HepG2 (cell line): ENCODE results near the gene MTA2. TPM values are rescaled to one million over a fixed set of nuclear protein-coding genes. Genes with fewer than 3 reads are reported as not detected.

Source experiments
- ARID2 ChIP-seq: sonication (generic); formaldehyde crosslinking; IDR thresholded peaks from 2 replicates; pipeline ENCODE4 v1.8.1; 2022; ENCODE audit warnings: mild to moderate bottlenecking, missing genetic modification reagents, borderline replicate concordance
- ESRRA ChIP-seq: sonication (generic); formaldehyde crosslinking; IDR thresholded peaks from 2 replicates; pipeline ENCODE4 v1.5.1; 2020; ENCODE audit warnings: mild to moderate bottlenecking, low read depth, missing genetic modification reagents
- HES4 ChIP-seq: sonication (generic); formaldehyde crosslinking; IDR thresholded peaks from 2 replicates; pipeline ENCODE4 v1.9.0; 2021; ENCODE audit warnings: mild to moderate bottlenecking, missing genetic modification reagents, borderline replicate concordance
- IRF1 ChIP-seq: sonication (generic); formaldehyde crosslinking; IDR thresholded peaks from 2 replicates; pipeline ENCODE4 v1.4.0; 2020; ENCODE audit warnings: low read depth, mild to moderate bottlenecking, missing genetic modification reagents
- KLF6 ChIP-seq: IDR thresholded peaks from 2 replicates; pipeline ENCODE4 v1.8.0; 2016; ENCODE audit warnings: missing biosample characterization, missing genetic modification reagents
- LCORL ChIP-seq, 2 experiments: fragments of 450-650 bp in 1 of 2; sonication (generic) in 1 of 2; formaldehyde crosslinking in 1 of 2; IDR thresholded peaks; 2 replicates each; pipeline versions ENCODE4 v1.5.0 to v1.6.1; 2017 to 2020; ENCODE audit warnings: antibody characterized with exemption in 1 of 2, missing genetic modification reagents in 1 of 2
- NFIC ChIP-seq: IDR thresholded peaks from 2 replicates; pipeline ENCODE4 v1.6.1; 2012; ENCODE audit warnings: mild to moderate bottlenecking, low read length, inconsistent platforms
- PITX1 ChIP-seq: sonication (generic); formaldehyde crosslinking; IDR thresholded peaks from 2 replicates; pipeline ENCODE4 v1.5.1; 2020; ENCODE audit warnings: mild to moderate bottlenecking, missing genetic modification reagents
- POGZ ChIP-seq: sonication (generic); formaldehyde crosslinking; IDR thresholded peaks from 2 replicates; pipeline ENCODE4 v1.4.0; 2020; ENCODE audit warnings: mild to moderate bottlenecking, missing genetic modification reagents
- PPARG ChIP-seq: conservative IDR thresholded peaks from 2 replicates; pipeline ENCODE4 v1.6.1; 2016; ENCODE audit warnings: missing biosample characterization, missing genetic modification reagents
- SIX4 ChIP-seq: sonication (generic); formaldehyde crosslinking; IDR thresholded peaks from 2 replicates; pipeline ENCODE4 v1.4.0; 2020; ENCODE audit warnings: missing genetic modification reagents
- SP4 ChIP-seq: sonication (generic); formaldehyde crosslinking; IDR thresholded peaks from 2 replicates; pipeline ENCODE4 v1.8.1; 2023; ENCODE audit warnings: mild to moderate bottlenecking, missing genetic modification reagents
- TOE1 ChIP-seq: sonication (generic); formaldehyde crosslinking; IDR thresholded peaks from 2 replicates; pipeline ENCODE4 v1.4.0; 2020; ENCODE audit warnings: mild to moderate bottlenecking, missing genetic modification reagents
- ZBTB21 ChIP-seq: sonication (generic); formaldehyde crosslinking; IDR thresholded peaks from 2 replicates; pipeline ENCODE4 v1.4.0; 2020; ENCODE audit warnings: missing genetic modification reagents
- ZFX ChIP-seq: sonication (generic); formaldehyde crosslinking; IDR thresholded peaks from 2 replicates; pipeline ENCODE4 v1.4.0; 2020; ENCODE audit warnings: mild to moderate bottlenecking, low read depth, missing genetic modification reagents, moderate library complexity
- ZNF329 ChIP-seq: sonication (generic); formaldehyde crosslinking; IDR thresholded peaks from 2 replicates; pipeline ENCODE4 v1.9.0; 2021; ENCODE audit warnings: low read depth, mild to moderate bottlenecking, missing genetic modification reagents
- ZNF691 ChIP-seq: sonication (generic); formaldehyde crosslinking; IDR thresholded peaks from 2 replicates; pipeline ENCODE4 v1.4.0; 2020; ENCODE audit warnings: missing genetic modification reagents, low read depth, mild to moderate bottlenecking, borderline replicate concordance
- ZNF772 ChIP-seq: sonication (generic); formaldehyde crosslinking; IDR thresholded peaks from 2 replicates; pipeline ENCODE4 v1.5.0; 2020; ENCODE audit warnings: mild to moderate bottlenecking, missing genetic modification reagents
- ZNF790 ChIP-seq: sonication (generic); formaldehyde crosslinking; IDR thresholded peaks from 2 replicates; pipeline ENCODE4 v1.8.0; 2022; ENCODE audit warnings: missing genetic modification reagents, mild to moderate bottlenecking, borderline replicate concordance
- ZSCAN22 ChIP-seq: sonication (generic); formaldehyde crosslinking; IDR thresholded peaks from 2 replicates; pipeline ENCODE4 v1.4.0; 2020; ENCODE audit warnings: mild to moderate bottlenecking, missing genetic modification reagents
- ZSCAN25 ChIP-seq: sonication (generic); formaldehyde crosslinking; IDR thresholded peaks from 2 replicates; pipeline ENCODE4 v1.8.0; 2022; ENCODE audit warnings: mild to moderate bottlenecking, missing genetic modification reagents
- polyA plus RNA-seq, 8 experiments: library from polyadenylated mRNA; depleted of rRNA in 3 of 8; stranded (reverse) in 7 of 8; unstranded in 1 of 8; fragments of >200 nt; fragmentation: Illumina TruSeq in 4 of 8; extraction: Trizol in 4 of 8; gene quantifications; 2 replicates each; pipeline versions ENCODE4 v1.2.1 to v1.2.3, GENCODE V29; 2011 to 2016; ENCODE audit warnings: low read depth in 4 of 8, missing spikeins in 1 of 8, mixed read lengths in 1 of 8; ENCODE audit not compliant: insufficient read depth in 1 of 8
- total RNA-seq, 5 experiments: library from RNA; depleted of rRNA; stranded (reverse); fragments of >200 nt; fragmentation: Illumina TruSeq; extraction: Trizol; gene quantifications; 2 replicates each; pipeline ENCODE4 v1.2.3, GENCODE V29; 2016; ENCODE audit warnings: low read depth in 1 of 5
- TF ChIP-seq, protein P1 (sequence below): sonication (generic); formaldehyde crosslinking; IDR thresholded peaks from 2 replicates; pipeline ENCODE4 v1.5.1; 2020; ENCODE audit warnings: missing genetic modification reagents, mild to moderate bottlenecking, borderline replicate concordance
- TF ChIP-seq, protein P2 (sequence below): sonication (generic); formaldehyde crosslinking; IDR thresholded peaks from 2 replicates; pipeline ENCODE4 v1.4.0; 2020; ENCODE audit warnings: mild to moderate bottlenecking, missing genetic modification reagents, borderline replicate concordance

Gene MTA2
- total and polyA plus RNA-seq, 2 of the 13 experiments (the other 11 are each of a cell fraction or from before 2014, with no cell fraction given): 14.0 to 70.0 TPM

DNA sequence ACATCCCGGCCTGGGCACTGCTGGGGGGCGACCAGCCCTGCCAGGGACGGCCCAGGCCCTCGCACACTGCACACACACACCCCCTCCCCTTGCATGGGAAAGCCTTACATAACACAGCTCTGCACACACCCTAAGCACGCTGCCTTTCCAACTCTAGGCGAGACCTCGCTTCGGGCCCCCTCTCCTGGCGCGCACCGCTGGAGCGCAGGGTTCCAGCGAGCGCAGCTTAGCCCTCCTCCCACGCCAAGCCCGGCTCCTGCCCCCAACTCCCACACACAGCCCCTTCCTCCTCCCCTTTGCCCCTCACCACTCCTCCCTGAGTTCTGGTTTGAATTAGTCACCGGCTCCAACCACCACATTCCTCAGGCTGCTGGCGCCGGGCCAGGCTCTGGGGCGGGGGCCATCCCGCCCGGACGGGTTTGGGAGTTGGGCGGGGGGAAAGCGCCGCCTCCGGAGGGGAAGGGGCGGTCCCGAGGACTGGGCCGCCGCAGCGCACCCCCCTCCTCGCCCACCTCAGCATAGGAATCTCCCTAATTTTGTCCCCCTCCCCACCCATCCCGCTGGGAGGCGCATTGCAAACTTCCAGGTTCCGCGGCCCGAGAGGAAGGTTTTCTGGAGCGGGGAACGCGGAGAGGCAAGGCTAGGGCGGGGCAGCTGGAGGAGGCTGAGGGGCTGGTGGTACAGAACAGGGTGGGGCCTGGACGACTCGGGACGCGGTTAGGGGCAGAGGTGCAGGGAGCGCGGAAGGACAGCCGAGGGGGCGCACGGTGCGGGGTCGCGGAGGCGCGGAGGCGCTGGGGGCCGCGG is 56.0 kb downstream of the MTA2 start (continued):
- TF ChIP-seq, protein P1, sequence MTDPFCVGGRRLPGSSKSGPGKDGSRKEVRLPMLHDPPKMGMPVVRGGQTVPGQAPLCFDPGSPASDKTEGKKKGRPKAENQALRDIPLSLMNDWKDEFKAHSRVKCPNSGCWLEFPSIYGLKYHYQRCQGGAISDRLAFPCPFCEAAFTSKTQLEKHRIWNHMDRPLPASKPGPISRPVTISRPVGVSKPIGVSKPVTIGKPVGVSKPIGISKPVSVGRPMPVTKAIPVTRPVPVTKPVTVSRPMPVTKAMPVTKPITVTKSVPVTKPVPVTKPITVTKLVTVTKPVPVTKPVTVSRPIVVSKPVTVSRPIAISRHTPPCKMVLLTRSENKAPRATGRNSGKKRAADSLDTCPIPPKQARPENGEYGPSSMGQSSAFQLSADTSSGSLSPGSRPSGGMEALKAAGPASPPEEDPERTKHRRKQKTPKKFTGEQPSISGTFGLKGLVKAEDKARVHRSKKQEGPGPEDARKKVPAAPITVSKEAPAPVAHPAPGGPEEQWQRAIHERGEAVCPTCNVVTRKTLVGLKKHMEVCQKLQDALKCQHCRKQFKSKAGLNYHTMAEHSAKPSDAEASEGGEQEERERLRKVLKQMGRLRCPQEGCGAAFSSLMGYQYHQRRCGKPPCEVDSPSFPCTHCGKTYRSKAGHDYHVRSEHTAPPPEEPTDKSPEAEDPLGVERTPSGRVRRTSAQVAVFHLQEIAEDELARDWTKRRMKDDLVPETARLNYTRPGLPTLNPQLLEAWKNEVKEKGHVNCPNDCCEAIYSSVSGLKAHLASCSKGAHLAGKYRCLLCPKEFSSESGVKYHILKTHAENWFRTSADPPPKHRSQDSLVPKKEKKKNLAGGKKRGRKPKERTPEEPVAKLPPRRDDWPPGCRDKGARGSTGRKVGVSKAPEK: peak; percentile 47; the same call in 1 of the 2 replicates
- TF ChIP-seq ZBTB21 (no peak), ZNF691 (CRISPR knock-in tag) (no peak), ZSCAN22 (CRISPR knock-in tag) (peak; percentile 46; the same call in 1 of the 2 replicates), PPARG (CRISPR knock-in tag) (peak; percentile 34; the same call in 1 of the 2 replicates), ARID2 (CRISPR knock-in tag) (peak; percentile 69; the same call in 1 of the 2 replicates), ZNF790 (no peak), ZNF772 (CRISPR knock-in tag) (peak; percentile 86), ESRRA (CRISPR knock-in tag) (no peak), SP4 (no peak), LCORL (IDR thresholded peaks at IDR 0.05) (peak; percentile 75), LCORL (CRISPR knock-in tag; IDR thresholded peaks at IDR 0.05) (peak; percentile 99), ZSCAN25 (CRISPR knock-in tag) (peak; percentile 74; the same call in 1 of the 2 replicates), ZFX (CRISPR knock-in tag) (peak; percentile 46), TOE1 (CRISPR knock-in tag) (peak; percentile 25; the same call in 1 of the 2 replicates), SIX4 (CRISPR knock-in tag) (no peak), HES4 (CRISPR knock-in tag) (peak; percentile 17; the same call in 1 of the 2 replicates), IRF1 (CRISPR knock-in tag) (no peak), NFIC (peak; percentile 77; the same call in 1 of the 2 replicates), KLF6 (CRISPR knock-in tag) (0 out of 2 replicates have a peak, but pooled peaks have one; percentile 10), POGZ (no peak), PITX1 (0 out of 2 replicates have a peak, but pooled peaks have one; percentile 45), ZNF329 (CRISPR knock-in tag) (0 out of 2 replicates have a peak, but pooled peaks have one; percentile 52)
- TF ChIP-seq, protein P2, sequence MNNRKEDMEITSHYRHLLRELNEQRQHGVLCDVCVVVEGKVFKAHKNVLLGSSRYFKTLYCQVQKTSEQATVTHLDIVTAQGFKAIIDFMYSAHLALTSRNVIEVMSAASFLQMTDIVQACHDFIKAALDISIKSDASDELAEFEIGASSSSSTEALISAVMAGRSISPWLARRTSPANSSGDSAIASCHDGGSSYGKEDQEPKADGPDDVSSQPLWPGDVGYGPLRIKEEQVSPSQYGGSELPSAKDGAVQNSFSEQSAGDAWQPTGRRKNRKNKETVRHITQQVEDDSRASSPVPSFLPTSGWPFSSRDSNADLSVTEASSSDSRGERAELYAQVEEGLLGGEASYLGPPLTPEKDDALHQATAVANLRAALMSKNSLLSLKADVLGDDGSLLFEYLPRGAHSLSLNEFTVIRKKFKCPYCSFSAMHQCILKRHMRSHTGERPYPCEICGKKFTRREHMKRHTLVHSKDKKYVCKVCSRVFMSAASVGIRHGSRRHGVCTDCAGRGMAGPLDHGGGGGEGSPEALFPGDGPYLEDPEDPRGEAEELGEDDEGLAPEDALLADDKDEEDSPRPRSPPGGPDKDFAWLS (CRISPR knock-in tag): 0 out of 2 replicates have a peak, but pooled peaks have one; percentile 59
